CD4-positive, CD25-positive, alpha-beta regulatory T cell (primary cell): Measurements from ENCODE around the gene GPHN. TPM values are rescaled to one million over a fixed set of nuclear protein-coding genes. Genes with fewer than 3 reads are reported as not detected.

ENCODE experiments used
- ATAC-seq, 2 donors: fragments of 150-1000 bp; cut with Tn5 transposase; one replicate each; pipeline ENCODE4 v1.10.0; 2021; ENCODE audit warnings: low read depth in 2 of 2, moderate number of reproducible peaks in 2 of 2, moderate library complexity in 1 of 2
- DNase-seq, 3 donors: peaks; one replicate each; pipeline versions ENCODE4 v3.0.0 to v3.0.0-alpha.2; 2012 to 2022; ENCODE audit warnings: mixed read lengths in 1 of 3
- H3K27ac ChIP-seq: one replicate; pipeline ENCODE4 v1.7.0; 2013; ENCODE audit warnings: mild to moderate bottlenecking, low read length; ENCODE audit not compliant: insufficient read depth, poor library complexity, severe bottlenecking
- H3K27me3 ChIP-seq: one replicate; pipeline ENCODE4 v1.7.0; 2013; ENCODE audit warnings: low read length; ENCODE audit not compliant: control insufficient read depth, insufficient read depth
- H3K36me3 ChIP-seq: one replicate; pipeline ENCODE4 v1.7.0; 2013; ENCODE audit warnings: mild to moderate bottlenecking, low read length, moderate library complexity; ENCODE audit not compliant: control insufficient read depth, insufficient read depth
- H3K4me1 ChIP-seq: 2 replicates; pipeline ENCODE4 v1.7.0; 2013; ENCODE audit warnings: mild to moderate bottlenecking, low read length; ENCODE audit not compliant: insufficient read depth, control insufficient read depth, poor library complexity, severe bottlenecking
- H3K4me3 ChIP-seq: one replicate; pipeline ENCODE4 v1.7.0; 2013; ENCODE audit warnings: low read depth, mild to moderate bottlenecking, low read length, moderate library complexity
- H3K9me3 ChIP-seq, 2 experiments: 1 replicate in 1 of 2; 2 replicates in 1 of 2; pipeline ENCODE4 v1.7.0; 2013; ENCODE audit warnings: low read length in 2 of 2, mild to moderate bottlenecking in 1 of 2, moderate library complexity in 1 of 2; ENCODE audit not compliant: control insufficient read depth in 2 of 2
- H3K27ac Mint-ChIP-seq, 3 donors: one replicate each; pipeline ENCODE4 v1.8.0; 2020 to 2022; ENCODE audit warnings: mild to moderate bottlenecking in 3 of 3, mixed read lengths in 3 of 3, moderate library complexity in 2 of 3
- H3K27me3 Mint-ChIP-seq: one replicate; pipeline ENCODE4 v1.8.0; 2022; ENCODE audit warnings: mild to moderate bottlenecking, mixed read lengths
- H3K36me3 Mint-ChIP-seq: one replicate; pipeline ENCODE4 v1.8.0; 2020; ENCODE audit warnings: mixed read lengths
- H3K4me1 Mint-ChIP-seq, 4 donors: one replicate each; pipeline ENCODE4 v1.8.0; 2020 to 2022; ENCODE audit warnings: mixed read lengths in 4 of 4, mild to moderate bottlenecking in 1 of 4
- H3K4me3 Mint-ChIP-seq, 4 donors: one replicate each; pipeline ENCODE4 v1.8.0; 2020 to 2022; ENCODE audit warnings: mild to moderate bottlenecking in 4 of 4, mixed read lengths in 4 of 4, moderate library complexity in 3 of 4
- H3K9me3 Mint-ChIP-seq, 7 donors: one replicate each; pipeline ENCODE4 v1.8.0; 2020 to 2022; ENCODE audit warnings: mixed read lengths in 7 of 7, mild to moderate bottlenecking in 3 of 7, moderate library complexity in 2 of 7
- polyA plus RNA-seq, 4 donors: library from polyadenylated mRNA; unstranded; fragments of 300-500 nt; fragmentation: Illumina TruSeq; gene quantifications; one replicate each; pipeline ENCODE4 v1.2.3, GENCODE V29; 2021
- total RNA-seq: library from RNA; stranded (reverse); gene quantifications from one replicate; pipeline ENCODE4 v1.2.3, GENCODE V29; 2022

GPHN gene
- total and polyA plus RNA-seq, 5 donors from 2014 or later: 8.3 to 19.5 (median 11.2) TPM

DNA sequence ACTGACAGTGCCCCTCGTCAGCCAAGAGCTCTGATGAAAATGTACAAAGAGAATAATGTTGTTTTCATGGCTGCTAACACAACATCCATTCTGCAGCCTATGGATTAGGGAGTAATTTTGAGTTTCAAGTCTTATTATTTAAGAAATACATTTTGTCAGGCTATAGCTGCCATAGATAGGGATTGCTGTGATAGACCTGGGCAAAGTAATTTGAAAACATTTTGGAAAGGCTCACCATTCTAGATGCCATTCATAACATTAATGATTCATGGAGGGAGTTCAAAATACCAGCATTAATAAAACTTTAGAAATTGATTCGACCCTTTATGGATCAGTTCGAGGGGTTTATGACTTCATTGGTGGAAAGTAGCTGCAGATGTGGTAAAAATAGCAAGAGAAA, 149.8 kb downstream of the GPHN start:
- H3K27ac Mint-ChIP-seq: no peak overlapping the region
- H3K36me3 ChIP-seq: no peaks in the 10 kb centered on the region
- peaks cover 11% of the 10 kb centered on the region for H3K36me3 Mint-ChIP-seq
- no peaks in the 10 kb centered on the region for H3K27me3 Mint-ChIP-seq
- no peaks in the 10 kb centered on the region for H3K4me1 ChIP-seq
- no peak for ATAC-seq
- H3K27me3 ChIP-seq: no peaks in the 10 kb centered on the region
- DNase-seq: no peak
- H3K9me3 Mint-ChIP-seq: peaks cover 1 to 34% (median 9%) of the 10 kb centered on the region in 7 donors
- no peak overlapping the region for H3K4me3 ChIP-seq
- H3K9me3 ChIP-seq: peaks cover 17 to 21% of the 10 kb centered on the region in 2 experiments
- H3K4me1 Mint-ChIP-seq: peaks cover 0 to 12% (median 8%) of the 10 kb centered on the region in 4 donors
- H3K4me3 Mint-ChIP-seq: no peak overlapping the region
- no peak overlapping the region for H3K27ac ChIP-seq

DNA sequence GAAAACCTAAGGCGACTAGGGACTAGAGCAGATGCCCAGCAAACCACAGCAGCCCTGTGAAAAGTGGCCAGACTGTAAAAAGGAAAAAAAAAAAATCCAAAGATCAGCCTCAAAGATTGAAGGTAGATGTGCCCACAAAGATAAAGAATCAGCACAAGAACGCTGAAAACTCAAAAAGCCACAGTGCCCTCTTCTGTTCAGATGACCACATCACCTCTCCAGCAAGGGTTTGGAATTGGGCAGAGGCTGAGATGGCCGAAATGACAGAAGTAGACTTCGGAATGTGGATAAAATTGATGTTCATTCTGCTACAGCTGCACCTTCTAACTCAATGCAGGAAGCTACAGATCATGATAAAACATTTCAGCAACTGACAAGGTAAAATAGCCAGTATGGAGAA, 154.4 kb downstream of the GPHN start:
- Mint-ChIP-seq H3K36me3 (peaks cover 11% of the 10 kb centered on the region), H3K27ac (no peak overlapping the region), H3K27me3 (no peaks in the 10 kb centered on the region), H3K4me3 (no peak overlapping the region), H3K9me3 (peaks cover 3 to 34% (median 8%) of the 10 kb centered on the region in 7 donors), H3K4me1 (peaks cover 0 to 11% (median 5%) of the 10 kb centered on the region in 4 donors)
- Histone ChIP-seq H3K27me3 (no peaks in the 10 kb centered on the region), H3K27ac (no peak overlapping the region), H3K36me3 (no peaks in the 10 kb centered on the region), H3K9me3 (peaks cover 2 to 11% of the 10 kb centered on the region in 2 experiments), H3K4me3 (no peak overlapping the region), H3K4me1 (no peaks in the 10 kb centered on the region)
- DNase-seq: peak in 1 of 3 donors; percentile 10
- no peak for ATAC-seq

DNA sequence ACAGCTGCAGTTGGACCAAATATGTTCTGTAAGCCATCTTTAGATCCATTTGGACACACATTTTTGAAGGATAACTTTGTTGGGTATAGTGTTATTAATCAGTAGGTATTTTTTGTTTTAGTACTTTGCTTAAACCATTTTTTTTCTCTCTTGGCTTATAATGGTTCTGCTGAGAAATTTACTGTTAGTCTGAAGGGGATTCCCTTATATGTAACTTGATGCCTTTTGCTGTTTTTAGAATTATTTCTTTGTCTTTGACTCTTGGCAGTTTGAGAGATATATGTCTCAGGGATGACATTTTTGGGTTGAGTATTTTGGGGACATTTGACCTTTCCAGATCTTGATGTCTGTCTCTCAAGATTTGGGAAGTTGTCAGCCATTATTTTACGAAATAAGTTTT, 169.8 kb downstream of the GPHN start:
- Mint-ChIP-seq H3K9me3 (peaks cover 4 to 50% (median 22%) of the 10 kb centered on the region in 7 donors), H3K4me3 (no peak overlapping the region), H3K27ac (no peak overlapping the region), H3K27me3 (no peaks in the 10 kb centered on the region), H3K36me3 (peaks cover 15% of the 10 kb centered on the region), H3K4me1 (peaks cover 0 to 2% (median 0%) of the 10 kb centered on the region in 4 donors)
- Histone ChIP-seq H3K4me1 (no peaks in the 10 kb centered on the region), H3K9me3 (peaks cover 29 to 40% of the 10 kb centered on the region in 2 experiments), H3K4me3 (no peak overlapping the region), H3K36me3 (peaks cover 2% of the 10 kb centered on the region), H3K27me3 (no peaks in the 10 kb centered on the region), H3K27ac (no peak overlapping the region)
- DNase-seq (no peak), ATAC-seq (no peak)

- peaks cover 0 to 43% (median 19%) of the 10 kb centered on the region in 7 donors for H3K9me3 Mint-ChIP-seq
- no peak overlapping the region for H3K27ac Mint-ChIP-seq
- DNase-seq (no peak), ATAC-seq (no peak)
- peaks cover 0 to 2% (median 0%) of the 10 kb centered on the region in 4 donors for H3K4me1 Mint-ChIP-seq
- Histone ChIP-seq H3K36me3 (peaks cover 2% of the 10 kb centered on the region), H3K27ac (no peak overlapping the region), H3K9me3 (peaks cover 29 to 37% of the 10 kb centered on the region in 2 experiments), H3K4me1 (no peaks in the 10 kb centered on the region), H3K27me3 (no peaks in the 10 kb centered on the region), H3K4me3 (no peak overlapping the region)
- no peaks in the 10 kb centered on the region for H3K27me3 Mint-ChIP-seq
- no peak overlapping the region for H3K4me3 Mint-ChIP-seq
- peaks cover 12% of the 10 kb centered on the region for H3K36me3 Mint-ChIP-seq
These were observed 172.3 kb downstream of the GPHN start for GRCh38 chr14:66680216-66680615.

DNA sequence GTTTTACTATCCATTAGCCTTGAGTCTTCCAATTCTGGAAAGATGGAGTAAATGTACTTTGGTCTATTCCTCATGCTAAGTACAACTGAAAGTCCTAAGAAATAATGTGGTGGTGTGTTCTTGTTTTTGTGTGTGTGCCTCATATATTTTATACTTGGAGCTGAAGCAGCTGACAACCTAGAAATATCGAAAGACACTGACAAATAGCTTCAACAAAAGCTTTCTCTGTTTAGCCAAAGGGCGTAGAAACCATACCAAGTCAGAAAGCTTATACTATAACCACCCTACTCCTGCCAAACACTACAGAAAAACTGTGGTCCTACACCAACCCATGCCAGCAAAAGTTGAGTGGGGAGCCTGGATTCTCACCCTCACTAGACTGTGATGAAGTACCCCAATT, 188.4 kb downstream of the GPHN start:
- Histone ChIP-seq H3K36me3 (no peaks in the 10 kb centered on the region), H3K27me3 (no peaks in the 10 kb centered on the region), H3K9me3 (no peaks in the 10 kb centered on the region), H3K27ac (no peak overlapping the region), H3K4me1 (no peaks in the 10 kb centered on the region), H3K4me3 (no peak overlapping the region)
- ATAC-seq (no peak), DNase-seq (no peak)
- Mint-ChIP-seq H3K27me3 (peaks cover 4% of the 10 kb centered on the region), H3K36me3 (peaks cover 19% of the 10 kb centered on the region), H3K4me1 (no peaks in the 10 kb centered on the region), H3K27ac (no peak overlapping the region), H3K4me3 (no peak overlapping the region), H3K9me3 (peaks cover 0 to 2% (median 0%) of the 10 kb centered on the region in 7 donors)

DNA sequence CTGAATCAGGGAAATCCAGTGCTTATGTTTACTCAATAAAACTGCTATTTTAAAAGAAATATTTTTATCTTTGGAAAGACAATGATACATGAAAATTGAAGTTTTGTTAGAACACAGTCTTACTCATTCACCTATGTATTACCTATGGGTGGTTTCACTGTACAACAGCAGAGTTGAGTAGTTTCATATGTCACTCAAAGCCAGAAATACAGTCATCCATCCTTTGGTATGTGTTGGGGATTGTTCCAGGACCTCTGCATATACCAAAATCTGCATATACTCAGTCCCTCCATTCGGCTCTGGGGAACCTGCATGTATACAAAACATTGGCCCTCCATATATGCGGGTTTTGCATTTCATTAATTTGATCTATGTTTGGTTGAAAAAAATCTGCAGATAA, 190.6 kb downstream of the GPHN start:
- DNase-seq (no peak), ATAC-seq (no peak)
- Mint-ChIP-seq H3K36me3 (peaks cover 19% of the 10 kb centered on the region), H3K9me3 (peaks cover 0 to 10% (median 4%) of the 10 kb centered on the region in 7 donors), H3K27me3 (peaks cover 4% of the 10 kb centered on the region), H3K4me3 (no peak overlapping the region), H3K27ac (no peak overlapping the region), H3K4me1 (no peaks in the 10 kb centered on the region)
- no peak overlapping the region for H3K27ac ChIP-seq
- H3K27me3 ChIP-seq: no peaks in the 10 kb centered on the region
- H3K36me3 ChIP-seq: no peaks in the 10 kb centered on the region
- H3K4me1 ChIP-seq: no peaks in the 10 kb centered on the region
- no peaks in the 10 kb centered on the region for H3K9me3 ChIP-seq
- no peak overlapping the region for H3K4me3 ChIP-seq

DNA sequence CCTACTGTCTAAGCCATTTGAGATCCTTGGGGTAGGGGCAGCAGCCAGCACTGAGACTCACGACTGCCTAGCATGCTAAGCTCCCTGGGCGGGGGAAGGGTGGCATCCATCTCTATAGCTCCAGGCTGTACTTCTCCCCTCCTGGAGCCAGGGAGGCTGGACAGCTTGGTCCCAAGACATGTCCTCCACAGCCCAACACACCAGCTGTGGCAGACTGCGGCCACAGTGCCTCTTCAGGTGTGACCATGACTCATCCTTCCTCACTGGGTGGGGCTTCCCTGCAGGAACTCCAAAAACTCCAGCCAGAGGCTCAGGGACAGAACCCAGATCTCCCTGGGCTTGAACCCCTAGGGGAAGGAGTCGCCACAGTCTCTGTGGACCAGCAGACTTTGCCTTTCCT, 193.9 kb downstream of the GPHN start:
- peaks cover 5% of the 10 kb centered on the region for H3K36me3 Mint-ChIP-seq
- DNase-seq: no peak
- no peaks in the 10 kb centered on the region for H3K4me1 Mint-ChIP-seq
- peak overlapping the region in 1 of 3 donors; percentile 92 for H3K27ac Mint-ChIP-seq
- H3K36me3 ChIP-seq: no peaks in the 10 kb centered on the region
- H3K4me3 Mint-ChIP-seq: no peak overlapping the region
- no peaks in the 10 kb centered on the region for H3K27me3 ChIP-seq
- no peak for ATAC-seq
- peaks cover 0 to 28% (median 8%) of the 10 kb centered on the region in 7 donors for H3K9me3 Mint-ChIP-seq
- H3K9me3 ChIP-seq: no peaks in the 10 kb centered on the region
- no peak overlapping the region for H3K4me3 ChIP-seq
- no peak overlapping the region for H3K27ac ChIP-seq
- peaks cover 4% of the 10 kb centered on the region for H3K27me3 Mint-ChIP-seq
- no peaks in the 10 kb centered on the region for H3K4me1 ChIP-seq

DNA sequence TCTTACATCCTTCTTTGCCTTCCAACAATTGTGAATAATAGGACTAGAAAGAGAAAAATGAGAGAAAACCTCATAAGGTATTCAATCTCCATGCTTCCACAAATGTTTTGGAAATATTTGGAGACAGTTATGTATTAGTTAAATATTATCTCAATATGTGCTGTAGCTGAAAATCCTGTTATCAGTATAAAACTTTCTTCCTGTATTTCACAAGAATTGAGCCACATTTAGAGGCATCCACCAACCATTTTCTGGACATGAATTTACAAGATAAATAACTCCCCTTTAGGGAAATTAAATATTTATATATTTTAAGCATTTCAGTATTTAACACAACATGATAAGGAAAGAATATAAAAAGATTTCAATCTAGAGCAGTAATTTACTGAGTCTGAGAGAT, 200.3 kb downstream of the GPHN start:
- peaks cover 4% of the 10 kb centered on the region for H3K36me3 Mint-ChIP-seq
- no peak for DNase-seq
- Histone ChIP-seq H3K4me1 (no peaks in the 10 kb centered on the region), H3K9me3 (no peaks in the 10 kb centered on the region), H3K27me3 (no peaks in the 10 kb centered on the region), H3K27ac (no peak overlapping the region), H3K36me3 (no peaks in the 10 kb centered on the region), H3K4me3 (no peak overlapping the region)
- peaks cover 2 to 29% (median 7%) of the 10 kb centered on the region in 7 donors for H3K9me3 Mint-ChIP-seq
- H3K27ac Mint-ChIP-seq: no peak overlapping the region
- no peaks in the 10 kb centered on the region for H3K27me3 Mint-ChIP-seq
- no peak overlapping the region for H3K4me3 Mint-ChIP-seq
- H3K4me1 Mint-ChIP-seq: peaks cover 0 to 8% (median 2%) of the 10 kb centered on the region in 4 donors
- no peak for ATAC-seq
